GM18508 (cell line): ENCODE results near the gene RTF2.
"Not testable (repeated sequence)": the region's sequence is repeated elsewhere in the genome, so short reads cannot be mapped to it uniquely, and the experiment has no call there.

Source experiments
- ATAC-seq: cut with Tn5 transposase; IDR thresholded peaks from one replicate; pipeline ENCODE4 v1.9.1; 2021; ENCODE audit warnings: moderate number of reproducible peaks; ENCODE audit not compliant: insufficient read depth, unreplicated experiment

The RTF2 gene

GRCh38 chr20:56469077-56469449 is 636 bp downstream of the RTF2 start:
- no peak for ATAC-seq

GRCh38 chr20:56483970-56484369 is 15.5 kb downstream of the RTF2 start:
- ATAC-seq: no peak

GRCh38 chr20:56487216-56487615 is 18.8 kb downstream of the RTF2 start:
- no peak for ATAC-seq

GRCh38 chr20:56488566-56488965 is 20.1 kb downstream of the RTF2 start:
- ATAC-seq: no peak

- ATAC-seq: no peak
Measured at GRCh38 chr20:56501116-56501515, 32.7 kb downstream of the RTF2 start.

GRCh38 chr20:56503916-56504315 is 35.5 kb downstream of the RTF2 start:
- ATAC-seq: no peak

- ATAC-seq: no peak
Measured at GRCh38 chr20:56504373-56505005, 36.1 kb downstream of the RTF2 start.

- ATAC-seq: no peak
Measured at GRCh38 chr20:56506103-56506502, 37.7 kb downstream of the RTF2 start.

GRCh38 chr20:56511926-56512325 is 43.5 kb downstream of the RTF2 start:
- ATAC-seq: no peak

- no peak for ATAC-seq
Measured at GRCh38 chr20:56513161-56514150, 45.0 kb downstream of the RTF2 start.

- ATAC-seq: no peak
Measured at GRCh38 chr20:56516631-56517030, 48.2 kb downstream of the RTF2 start.

- no peak for ATAC-seq
Measured at GRCh38 chr20:56517211-56517610, 48.8 kb downstream of the RTF2 start.

GRCh38 chr20:56517641-56518040 is 49.2 kb downstream of the RTF2 start:
- no peak for ATAC-seq

GRCh38 chr20:56518126-56518525 is 49.7 kb downstream of the RTF2 start:
- no peak for ATAC-seq

- no peak for ATAC-seq
Measured at GRCh38 chr20:56518721-56519398, 50.4 kb downstream of the RTF2 start.

GRCh38 chr20:56519551-56519950 is 51.1 kb downstream of the RTF2 start:
- ATAC-seq: no peak

- ATAC-seq: no peak
Measured at GRCh38 chr20:56520180-56520579, 51.8 kb downstream of the RTF2 start.

- not testable (repeated sequence) for ATAC-seq
Measured at GRCh38 chr20:56520746-56521354, 52.4 kb downstream of the RTF2 start.

- ATAC-seq: no peak
Measured at GRCh38 chr20:56522311-56522710, 53.9 kb downstream of the RTF2 start.

- ATAC-seq: not testable (repeated sequence)
Measured at GRCh38 chr20:56524444-56524843, 56.0 kb downstream of the RTF2 start, which contains the start of gene FAM209A. Gene FAM209A, plus strand, starts transcription at chr20:56524744. Its CDS starts 65 bp downstream, at chr20:56524809.
